ENCODE results near the gene KIFBP.
"Not testable (repeated sequence)": the region's sequence is repeated elsewhere in the genome, so short reads cannot be mapped to it uniquely, and the experiment has no call there.

The KIFBP gene

GRCh38 chr10:69004821-69005220, 16.2 kb downstream of the KIFBP start:
- no peak for DNase-seq (ENCODE audit: extremely low read depth in 1 of 2, low read depth in 1 of 2)

DNA sequence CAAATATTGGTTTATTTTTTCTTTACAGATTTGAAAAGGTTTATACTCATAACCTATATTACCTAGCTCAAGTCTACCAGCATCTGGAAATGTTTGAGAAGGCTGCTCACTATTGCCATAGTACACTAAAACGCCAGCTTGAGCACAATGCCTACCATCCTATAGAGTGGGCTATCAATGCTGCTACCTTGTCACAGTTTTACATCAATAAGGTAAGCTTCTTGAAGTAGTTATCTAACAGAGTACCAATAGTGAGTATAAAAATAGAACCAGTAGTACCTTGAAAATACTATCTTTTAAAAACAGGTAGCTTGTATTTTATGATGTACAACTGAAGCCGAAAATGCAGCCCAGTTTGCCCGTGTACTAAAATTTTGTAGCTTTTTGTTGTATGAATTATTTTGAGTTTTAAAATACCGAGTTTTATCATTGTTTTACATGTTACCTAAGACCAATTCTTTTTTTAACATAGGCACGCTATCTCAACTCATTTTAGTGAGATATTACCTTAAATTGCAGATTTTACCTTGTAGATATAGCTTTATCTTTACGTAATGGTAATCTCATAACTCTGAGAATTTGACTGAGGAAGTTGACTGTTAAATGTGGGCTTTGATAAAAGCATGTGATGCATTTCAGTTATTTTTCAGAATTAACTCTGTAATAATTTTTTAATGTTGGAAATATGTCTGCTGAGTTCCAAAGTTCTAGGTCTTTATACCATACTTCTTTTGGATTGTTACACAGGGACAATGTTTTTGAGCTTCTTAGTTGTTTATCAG, 17.3 kb downstream of the KIFBP start:
- DNase-seq (ENCODE audit: extremely low read depth in 1 of 2, low read depth in 1 of 2): no peak

DNA sequence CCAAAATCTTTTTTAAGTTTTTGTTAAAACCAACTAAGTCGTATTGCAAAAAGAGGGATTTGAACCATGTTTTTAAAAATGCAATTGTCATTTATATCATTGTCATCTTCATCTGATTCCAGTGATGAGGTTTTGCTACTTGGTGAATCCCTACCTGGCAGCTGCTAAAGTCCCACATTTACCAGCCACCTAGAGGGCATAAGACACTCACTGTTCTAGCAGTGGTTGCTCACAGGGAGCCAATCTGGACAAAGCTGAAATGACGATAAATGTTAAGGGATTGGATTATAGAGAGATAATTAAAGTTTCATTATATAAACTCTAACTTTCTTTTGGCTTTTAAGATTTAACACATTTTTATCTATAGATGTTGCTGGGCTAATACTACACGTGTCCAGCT, 18.7 kb downstream of the KIFBP start:
- no peak for DNase-seq (ENCODE audit: extremely low read depth in 1 of 2, low read depth in 1 of 2)

DNA sequence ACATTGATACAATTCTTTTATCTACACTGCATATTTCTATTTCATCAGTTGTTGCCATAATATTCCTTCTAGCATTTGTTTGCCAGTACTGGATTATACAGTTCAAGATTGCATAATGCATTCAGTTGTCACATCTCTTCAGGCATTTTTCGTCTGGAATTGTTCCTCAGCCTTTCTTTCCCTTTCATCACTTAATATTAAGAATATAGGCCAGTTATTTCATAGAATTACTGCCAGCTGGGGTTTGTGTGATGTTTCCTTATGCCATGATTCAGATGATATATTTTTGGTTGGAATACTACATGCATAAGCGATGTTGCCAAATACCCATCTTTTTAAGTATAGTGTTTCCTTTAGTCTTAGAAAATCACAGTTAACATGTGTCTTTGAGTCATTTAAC, 20.8 kb downstream of the KIFBP start:
- DNase-seq (ENCODE audit: extremely low read depth in 1 of 2, low read depth in 1 of 2): no peak

GRCh38 chr10:69010151-69010640, 21.6 kb downstream of the KIFBP start:
- DNase-seq (ENCODE audit: extremely low read depth in 1 of 2, low read depth in 1 of 2): no peak

GRCh38 chr10:69012778-69013177, 24.2 kb downstream of the KIFBP start:
- DNase-seq (ENCODE audit: extremely low read depth in 1 of 2, low read depth in 1 of 2): peak in 1 of 2 donors; percentile 27

DNA sequence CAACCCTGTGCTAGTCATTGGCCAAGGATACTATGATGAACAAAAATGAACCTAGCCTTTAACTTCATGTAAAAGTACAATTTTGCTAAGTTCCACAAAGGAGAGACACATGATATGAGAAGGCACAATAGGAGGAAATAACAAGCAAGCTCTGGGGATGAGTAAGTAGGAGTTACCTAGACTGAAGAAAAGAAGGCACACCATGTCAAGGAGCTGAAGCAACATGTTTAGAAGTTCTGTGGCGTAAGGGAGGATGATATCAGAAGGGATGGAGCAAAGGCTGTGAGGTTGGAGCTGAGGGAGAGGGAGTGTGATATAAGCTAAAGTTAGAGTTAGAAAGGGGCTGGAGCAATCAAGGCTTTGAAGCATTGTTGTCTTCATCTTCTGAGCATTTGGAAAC, 25.6 kb downstream of the KIFBP start:
- no peak for DNase-seq (ENCODE audit: extremely low read depth in 1 of 2, low read depth in 1 of 2)

GRCh38 chr10:69018613-69019012, 30.0 kb downstream of the KIFBP start:
- DNase-seq (ENCODE audit: extremely low read depth in 1 of 2, low read depth in 1 of 2): no peak

DNA sequence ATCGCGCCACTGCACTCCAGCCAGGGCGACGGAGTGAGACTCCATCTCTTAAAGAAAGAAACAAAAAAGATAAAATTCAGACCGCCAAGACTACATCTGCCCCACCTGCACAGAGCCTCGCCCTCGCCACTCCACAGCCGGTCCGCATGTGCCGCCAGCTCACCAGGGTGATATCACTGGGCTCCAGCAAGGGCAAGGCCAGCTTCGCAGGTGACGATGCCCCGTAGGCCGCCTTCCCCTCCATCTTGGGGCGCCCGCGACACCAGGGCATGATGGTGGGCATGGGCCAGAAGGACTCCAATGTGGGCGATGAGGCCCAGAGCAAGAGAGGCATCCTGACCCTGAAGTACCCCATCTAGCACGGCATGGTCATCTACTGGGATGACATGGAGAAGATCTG, 34.0 kb downstream of the KIFBP start:
- DNase-seq (ENCODE audit: extremely low read depth in 1 of 2, low read depth in 1 of 2): no peak

DNA sequence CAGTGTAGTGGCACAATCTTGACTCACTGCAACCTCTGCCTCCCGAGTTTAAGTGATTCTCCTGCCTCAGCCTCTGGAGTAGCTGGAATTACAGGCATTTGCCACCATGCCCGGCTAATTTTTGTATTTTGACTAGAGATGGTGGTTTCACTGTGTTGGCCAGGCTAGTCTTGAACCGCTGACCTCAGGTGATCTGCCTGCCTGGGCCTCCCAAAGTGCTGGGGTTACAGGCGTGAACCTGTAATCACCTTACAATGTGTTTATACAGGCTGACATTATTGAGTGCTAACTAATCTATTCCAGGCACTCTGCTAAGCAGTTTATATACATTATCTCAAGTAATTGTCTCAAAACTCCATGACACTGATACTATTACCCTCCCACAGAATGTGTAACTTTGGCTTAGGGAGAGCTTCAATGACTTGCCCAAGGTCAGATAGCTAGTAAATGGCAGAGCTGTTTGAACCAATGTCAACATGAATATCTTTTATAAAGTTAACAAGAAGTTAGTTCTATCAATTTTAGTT, 36.8 kb downstream of the KIFBP start:
- no peak for DNase-seq (ENCODE audit: extremely low read depth in 1 of 2, low read depth in 1 of 2)

GRCh38 chr10:69033256-69033655, 44.7 kb downstream of the KIFBP start:
- DNase-seq (ENCODE audit: extremely low read depth in 1 of 2, low read depth in 1 of 2): no peak

GRCh38 chr10:69037489-69037888, 48.9 kb downstream of the KIFBP start:
- no peak for DNase-seq (ENCODE audit: extremely low read depth in 1 of 2, low read depth in 1 of 2)

DNA sequence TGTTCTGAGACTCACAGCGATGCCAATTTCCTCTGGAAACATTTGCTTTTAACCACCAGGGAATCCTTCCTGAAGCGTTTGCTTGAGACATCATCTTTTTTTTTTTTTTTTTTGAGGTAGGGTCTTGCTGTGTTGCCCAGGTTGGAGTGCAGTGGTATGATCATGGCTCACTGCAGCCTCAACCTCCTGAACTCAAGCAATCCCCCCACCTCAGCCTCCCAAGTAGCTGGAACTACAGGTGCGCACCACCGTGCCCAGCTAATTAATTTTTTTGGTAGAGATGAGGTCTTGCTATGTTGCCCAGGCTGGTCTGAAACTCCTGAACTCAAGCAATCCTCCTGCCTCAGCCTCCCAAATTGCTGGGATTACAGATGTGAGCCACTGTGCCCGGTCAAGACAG, 52.3 kb downstream of the KIFBP start:
- not testable (repeated sequence) for DNase-seq (ENCODE audit: extremely low read depth in 1 of 2, low read depth in 1 of 2)

- no peak for DNase-seq (ENCODE audit: extremely low read depth in 1 of 2, low read depth in 1 of 2)
These were observed 53.8 kb downstream of the KIFBP start for GRCh38 chr10:69042417-69042816.

- DNase-seq (ENCODE audit: extremely low read depth in 1 of 2, low read depth in 1 of 2): no peak
These were observed 54.2 kb downstream of the KIFBP start for GRCh38 chr10:69042838-69043237.

GRCh38 chr10:69043931-69044531, 55.4 kb downstream of the KIFBP start:
- DNase-seq (ENCODE audit: extremely low read depth in 1 of 2, low read depth in 1 of 2): no peak

DNA sequence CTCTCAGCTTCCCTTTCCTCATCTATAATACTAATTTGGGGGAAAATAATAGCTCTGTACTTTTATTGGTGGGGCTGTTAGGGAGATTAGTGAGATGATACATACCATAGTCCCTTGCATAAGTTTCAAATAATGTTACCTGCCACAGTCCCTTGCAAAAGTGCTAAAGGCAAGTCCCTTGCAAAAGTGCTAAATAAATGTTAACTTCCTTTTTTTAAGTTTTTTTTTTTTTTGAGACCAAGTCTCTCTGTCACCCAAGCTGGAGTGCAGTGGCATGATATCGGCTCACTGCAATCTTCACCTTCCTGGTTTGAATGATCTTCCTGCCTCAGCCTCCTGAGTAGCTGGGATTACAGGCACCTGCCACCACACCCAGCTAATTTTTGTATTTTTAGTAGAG, 55.9 kb downstream of the KIFBP start:
- DNase-seq (ENCODE audit: extremely low read depth in 1 of 2, low read depth in 1 of 2): no peak

DNA sequence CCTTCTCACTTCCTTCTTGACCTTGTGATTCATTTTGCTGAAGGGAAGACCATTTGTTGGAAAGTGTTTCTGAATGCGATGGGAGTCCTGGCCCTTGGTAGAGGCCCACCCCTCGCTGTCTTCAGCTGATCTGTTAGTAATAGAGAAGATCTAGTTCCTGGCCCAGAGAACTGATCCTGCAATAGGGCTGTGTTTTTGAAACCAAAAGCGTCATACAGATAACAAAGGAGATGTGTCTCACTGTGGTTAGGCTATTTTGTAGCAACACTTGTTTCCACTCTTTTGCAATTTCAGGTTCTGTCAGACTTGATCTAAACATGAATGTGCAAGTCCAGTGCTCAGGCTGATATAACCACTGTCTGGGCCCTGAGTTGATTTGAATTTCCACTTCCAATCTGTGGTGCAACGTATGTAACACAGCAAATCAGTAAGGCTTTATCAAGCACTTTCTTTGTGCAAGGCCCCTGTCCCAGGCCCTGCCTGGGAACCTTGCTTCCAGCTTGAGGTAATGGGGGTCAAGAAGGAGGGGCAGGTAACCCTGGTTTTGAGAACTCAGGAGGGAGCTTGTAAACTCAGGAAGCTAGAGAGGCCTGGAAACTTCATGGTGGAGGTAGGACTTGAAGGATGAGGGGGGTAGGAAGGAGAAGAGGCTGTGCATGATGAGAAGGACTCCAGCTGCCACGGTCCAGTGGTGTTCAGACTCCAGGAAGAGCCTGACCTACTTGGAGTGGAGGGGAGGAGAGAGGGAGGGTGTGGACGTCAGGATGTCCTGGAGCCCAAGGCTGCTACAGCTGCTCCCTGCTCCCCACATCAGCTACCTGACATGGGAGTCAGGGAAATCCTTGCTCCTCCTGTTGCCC, 57.1 kb downstream of the KIFBP start:
- no peak for DNase-seq (ENCODE audit: extremely low read depth in 1 of 2, low read depth in 1 of 2)

GRCh38 chr10:69047111-69047832, 58.7 kb downstream of the KIFBP start:
- DNase-seq (ENCODE audit: extremely low read depth in 1 of 2, low read depth in 1 of 2): no peak

GRCh38 chr10:69048103-69048502, 59.5 kb downstream of the KIFBP start:
- DNase-seq (ENCODE audit: extremely low read depth in 1 of 2, low read depth in 1 of 2): peak in 1 of 2 donors; percentile 64

- no peak for DNase-seq (ENCODE audit: extremely low read depth in 1 of 2, low read depth in 1 of 2)
These were observed 61.0 kb downstream of the KIFBP start for GRCh38 chr10:69049566-69049961.
